Measurements from ENCODE around the gene SLC5A1. TPM values are rescaled to one million over a fixed set of nuclear protein-coding genes. Genes with fewer than 3 reads are reported as not detected.
"Not testable (repeated sequence)": the region's sequence is repeated elsewhere in the genome, so short reads cannot be mapped to it uniquely, and the experiment has no call there.

The SLC5A1 gene
- total and polyA plus RNA-seq, 4 donors: 0.06 to 0.32 (median 0.24) TPM

DNA sequence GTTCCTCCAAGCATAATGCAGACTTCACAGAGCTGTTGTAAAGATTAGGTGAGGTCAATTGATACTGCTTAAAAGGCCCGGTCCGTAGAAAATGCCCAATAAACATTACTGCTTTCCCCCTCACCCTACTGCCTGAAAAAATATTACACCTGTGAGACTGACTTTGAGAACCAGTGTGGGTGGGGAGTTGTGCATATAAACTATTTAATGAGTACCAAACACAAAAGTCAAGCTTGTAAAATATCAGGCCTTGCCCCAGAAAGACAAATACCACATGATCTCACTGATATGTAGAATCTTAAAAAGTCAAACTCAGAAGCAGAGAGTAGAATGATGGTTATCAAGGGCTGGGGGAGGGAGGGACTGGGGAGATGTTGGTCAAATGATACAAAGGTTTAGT lies 69.3 kb downstream of the SLC5A1 start:
- Histone ChIP-seq H3K36me3 (ENCODE audit: control insufficient read depth, insufficient read depth, low read length) (no peaks in the 10 kb centered on the region), H3K4me3 (ENCODE audit: low read depth, low read length) (no peak overlapping the region), H3K9me3 (ENCODE audit: control insufficient read depth, insufficient read depth, low read length) (no peaks in the 10 kb centered on the region), H3K27ac (ENCODE audit: low read depth, low read length) (no peak overlapping the region), H3K27me3 (ENCODE audit: control insufficient read depth, insufficient read depth, low read length) (peaks cover 2% of the 10 kb centered on the region), H3K4me1 (ENCODE audit: control insufficient read depth, insufficient read depth, low read length) (no peaks in the 10 kb centered on the region)
- WGBS (ENCODE audit: insufficient coverage): no CpG with 5 or more reads among the region's 2 CpGs
- DNase-seq (ENCODE audit: low read depth in 4 of 6, low spot score in 6 of 6): no peak

DNA sequence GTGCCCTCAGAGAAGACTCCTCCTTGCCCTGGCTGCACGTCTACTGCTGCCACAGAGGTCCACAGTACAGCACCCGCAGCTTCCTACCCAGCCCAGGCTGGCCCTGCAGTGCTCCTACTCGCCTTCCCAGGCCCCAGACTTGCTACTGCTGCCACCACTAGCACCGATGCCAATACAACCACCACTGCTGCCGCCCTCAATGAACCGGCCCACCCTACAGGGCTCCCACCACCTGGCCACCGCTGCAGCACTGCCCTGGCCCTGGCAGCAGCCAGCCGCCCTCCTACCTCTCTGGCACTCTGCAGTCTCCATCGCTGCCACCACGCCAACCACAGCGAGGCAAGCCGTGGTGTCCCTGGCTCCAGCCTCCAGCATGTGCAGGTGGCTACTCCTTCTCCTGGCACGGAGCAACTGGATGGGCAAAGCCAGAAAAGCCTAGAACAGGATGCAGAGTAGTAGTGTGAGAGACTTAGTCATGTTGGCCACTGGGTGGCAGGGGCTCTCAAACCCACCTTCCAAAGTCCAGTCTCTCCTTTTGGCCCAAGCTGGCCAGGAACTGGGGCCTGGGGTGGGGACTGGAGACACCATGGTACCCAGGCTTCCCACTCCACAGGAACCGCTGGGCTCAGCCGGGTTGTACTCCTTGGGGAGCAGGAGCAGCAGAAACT lies 76.6 kb downstream of the SLC5A1 start:
- no peaks in the 10 kb centered on the region for H3K27me3 ChIP-seq (ENCODE audit: control insufficient read depth, insufficient read depth, low read length)
- no peaks in the 10 kb centered on the region for H3K9me3 ChIP-seq (ENCODE audit: control insufficient read depth, insufficient read depth, low read length)
- H3K4me1 ChIP-seq (ENCODE audit: control insufficient read depth, insufficient read depth, low read length): no peaks in the 10 kb centered on the region
- H3K4me3 ChIP-seq (ENCODE audit: low read depth, low read length): no peak overlapping the region
- 85% methylated on average over 15 of the region's 15 CpGs for WGBS (ENCODE audit: insufficient coverage)
- no peak overlapping the region for H3K27ac ChIP-seq (ENCODE audit: low read depth, low read length)
- no peaks in the 10 kb centered on the region for H3K36me3 ChIP-seq (ENCODE audit: control insufficient read depth, insufficient read depth, low read length)
- DNase-seq (ENCODE audit: low read depth in 4 of 6, low spot score in 6 of 6): no peak

DNA sequence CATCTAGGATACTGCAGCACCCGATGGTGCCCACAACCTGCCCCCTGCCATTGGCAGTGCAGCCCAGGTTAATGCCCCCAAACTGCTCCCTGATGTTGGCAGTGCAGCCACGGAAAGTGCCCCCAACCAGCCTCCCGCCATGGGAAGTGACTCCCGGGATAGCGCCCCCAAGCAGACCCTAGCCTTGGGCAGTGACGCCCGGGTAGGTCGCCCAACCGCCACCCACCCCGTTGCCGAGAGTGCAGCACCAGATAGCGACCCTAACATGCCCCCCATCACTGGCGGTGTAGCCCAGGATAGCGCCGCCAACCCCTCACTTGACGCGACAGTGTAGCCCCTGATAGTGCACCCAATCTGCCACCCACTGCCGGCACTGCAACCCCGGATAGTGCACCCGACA lies 77.5 kb downstream of the SLC5A1 start:
- H3K9me3 ChIP-seq (ENCODE audit: control insufficient read depth, insufficient read depth, low read length): no peaks in the 10 kb centered on the region
- H3K4me1 ChIP-seq (ENCODE audit: control insufficient read depth, insufficient read depth, low read length): no peaks in the 10 kb centered on the region
- WGBS (ENCODE audit: insufficient coverage): 94% methylated on average over 20 of the region's 20 CpGs
- no peak for DNase-seq (ENCODE audit: low read depth in 4 of 6, low spot score in 6 of 6)
- no peaks in the 10 kb centered on the region for H3K27me3 ChIP-seq (ENCODE audit: control insufficient read depth, insufficient read depth, low read length)
- H3K4me3 ChIP-seq (ENCODE audit: low read depth, low read length): no peak overlapping the region
- no peaks in the 10 kb centered on the region for H3K36me3 ChIP-seq (ENCODE audit: control insufficient read depth, insufficient read depth, low read length)
- no peak overlapping the region for H3K27ac ChIP-seq (ENCODE audit: low read depth, low read length)

DNA sequence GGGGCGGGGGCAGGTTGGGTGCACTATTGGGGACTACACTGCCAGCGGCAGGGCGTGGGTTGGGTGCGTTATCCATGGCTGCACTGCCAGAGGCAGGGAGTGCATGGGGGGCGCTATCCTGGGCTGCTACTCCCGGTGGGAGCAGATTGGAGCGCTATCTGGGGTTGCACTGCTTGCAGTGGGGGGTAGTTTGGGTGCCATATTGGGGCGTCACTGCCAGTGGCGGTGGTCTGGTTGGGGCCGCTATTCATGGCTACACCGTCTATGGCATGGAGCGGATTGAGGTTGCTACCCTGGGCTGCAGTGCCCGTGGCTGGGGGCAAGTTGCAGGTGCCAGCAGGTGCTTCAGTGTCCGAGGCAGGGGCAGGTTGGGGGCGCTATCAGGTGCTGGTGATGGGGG lies 79.8 kb downstream of the SLC5A1 start:
- Histone ChIP-seq H3K27me3 (ENCODE audit: control insufficient read depth, insufficient read depth, low read length) (no peaks in the 10 kb centered on the region), H3K4me1 (ENCODE audit: control insufficient read depth, insufficient read depth, low read length) (no peaks in the 10 kb centered on the region), H3K9me3 (ENCODE audit: control insufficient read depth, insufficient read depth, low read length) (no peaks in the 10 kb centered on the region), H3K27ac (ENCODE audit: low read depth, low read length) (no peak overlapping the region), H3K36me3 (ENCODE audit: control insufficient read depth, insufficient read depth, low read length) (no peaks in the 10 kb centered on the region), H3K4me3 (ENCODE audit: low read depth, low read length) (no peak overlapping the region)
- no peak for DNase-seq (ENCODE audit: low read depth in 4 of 6, low spot score in 6 of 6)
- 94% methylated on average over 12 of the region's 15 CpGs for WGBS (ENCODE audit: insufficient coverage)

DNA sequence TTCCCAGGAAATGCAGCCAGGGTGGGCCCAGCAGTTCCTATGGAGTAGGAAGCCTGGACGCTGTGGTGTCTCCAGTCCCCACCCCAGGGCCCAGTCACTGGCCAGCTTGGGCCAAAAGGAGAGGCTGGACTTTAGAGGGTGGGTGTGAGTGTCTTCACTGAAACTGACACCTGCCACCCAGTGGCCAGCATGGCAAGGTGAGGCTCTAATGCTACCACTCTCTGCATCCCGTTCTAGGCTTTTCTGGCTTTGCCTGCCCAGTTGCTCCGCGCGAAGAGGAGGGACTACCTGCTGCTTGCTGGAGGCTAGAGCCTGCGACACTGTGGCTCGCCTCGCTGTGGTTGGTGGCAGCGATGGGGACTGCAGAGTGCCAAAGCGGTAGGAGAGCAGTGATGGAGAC lies 80.6 kb downstream of the SLC5A1 start:
- WGBS (ENCODE audit: insufficient coverage): 58% methylated on average over 10 of the region's 10 CpGs
- no peak overlapping the region for H3K27ac ChIP-seq (ENCODE audit: low read depth, low read length)
- no peaks in the 10 kb centered on the region for H3K36me3 ChIP-seq (ENCODE audit: control insufficient read depth, insufficient read depth, low read length)
- no peaks in the 10 kb centered on the region for H3K4me1 ChIP-seq (ENCODE audit: control insufficient read depth, insufficient read depth, low read length)
- H3K27me3 ChIP-seq (ENCODE audit: control insufficient read depth, insufficient read depth, low read length): no peaks in the 10 kb centered on the region
- H3K9me3 ChIP-seq (ENCODE audit: control insufficient read depth, insufficient read depth, low read length): no peaks in the 10 kb centered on the region
- H3K4me3 ChIP-seq (ENCODE audit: low read depth, low read length): no peak overlapping the region
- no peak for DNase-seq (ENCODE audit: low read depth in 4 of 6, low spot score in 6 of 6)

DNA sequence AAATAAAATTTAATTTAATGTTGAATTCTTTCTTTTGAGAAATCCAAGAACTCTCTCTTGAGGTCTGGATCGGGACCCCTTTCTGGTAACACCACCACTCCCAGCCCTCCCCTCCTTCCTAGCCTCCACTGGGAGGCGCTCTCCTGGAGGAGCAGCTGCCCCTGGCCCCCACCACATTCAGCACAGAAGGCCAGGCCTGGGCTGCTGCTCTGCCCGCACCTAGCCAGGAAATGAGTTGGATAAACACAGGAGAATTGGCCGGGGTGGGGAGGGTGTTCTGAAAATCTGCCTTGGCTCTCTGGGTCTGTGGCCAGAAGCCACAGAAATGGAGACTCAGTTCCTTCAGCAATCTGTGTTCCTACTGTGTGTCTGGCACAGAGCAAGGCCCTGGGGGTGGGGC lies 84.8 kb downstream of the SLC5A1 start:
- no peaks in the 10 kb centered on the region for H3K9me3 ChIP-seq (ENCODE audit: control insufficient read depth, insufficient read depth, low read length)
- H3K27me3 ChIP-seq (ENCODE audit: control insufficient read depth, insufficient read depth, low read length): no peaks in the 10 kb centered on the region
- no peak for DNase-seq (ENCODE audit: low read depth in 4 of 6, low spot score in 6 of 6)
- WGBS (ENCODE audit: insufficient coverage): 80% methylated on average over 2 of the region's 4 CpGs
- H3K36me3 ChIP-seq (ENCODE audit: control insufficient read depth, insufficient read depth, low read length): no peaks in the 10 kb centered on the region
- no peaks in the 10 kb centered on the region for H3K4me1 ChIP-seq (ENCODE audit: control insufficient read depth, insufficient read depth, low read length)
- H3K27ac ChIP-seq (ENCODE audit: low read depth, low read length): no peak overlapping the region
- no peak overlapping the region for H3K4me3 ChIP-seq (ENCODE audit: low read depth, low read length)

DNA sequence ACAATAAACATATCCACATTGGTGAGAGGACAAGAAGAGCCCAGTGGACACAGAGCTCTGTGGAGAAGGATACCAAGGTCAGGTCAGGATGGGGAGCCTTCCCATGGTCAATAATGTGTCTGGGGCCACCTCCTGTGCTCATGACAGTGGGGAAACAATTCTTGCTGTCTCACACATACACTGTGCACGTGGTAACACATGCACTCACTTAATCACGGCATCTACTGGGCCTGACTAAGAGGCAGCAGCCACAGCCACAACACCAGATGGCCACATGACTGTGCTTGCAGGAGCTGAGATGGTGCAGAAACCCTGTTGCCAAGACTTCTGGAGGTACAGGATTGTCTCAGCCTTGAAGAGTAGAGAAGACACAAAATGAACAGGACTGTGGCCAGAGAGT lies 87.4 kb downstream of the SLC5A1 start:
- no peaks in the 10 kb centered on the region for H3K9me3 ChIP-seq (ENCODE audit: control insufficient read depth, insufficient read depth, low read length)
- H3K27ac ChIP-seq (ENCODE audit: low read depth, low read length): no peak overlapping the region
- no peak overlapping the region for H3K4me3 ChIP-seq (ENCODE audit: low read depth, low read length)
- H3K36me3 ChIP-seq (ENCODE audit: control insufficient read depth, insufficient read depth, low read length): no peaks in the 10 kb centered on the region
- no peaks in the 10 kb centered on the region for H3K4me1 ChIP-seq (ENCODE audit: control insufficient read depth, insufficient read depth, low read length)
- no peaks in the 10 kb centered on the region for H3K27me3 ChIP-seq (ENCODE audit: control insufficient read depth, insufficient read depth, low read length)
- no CpG with 5 or more reads among the region's 2 CpGs for WGBS (ENCODE audit: insufficient coverage)
- DNase-seq (ENCODE audit: low read depth in 4 of 6, low spot score in 6 of 6): no peak

DNA sequence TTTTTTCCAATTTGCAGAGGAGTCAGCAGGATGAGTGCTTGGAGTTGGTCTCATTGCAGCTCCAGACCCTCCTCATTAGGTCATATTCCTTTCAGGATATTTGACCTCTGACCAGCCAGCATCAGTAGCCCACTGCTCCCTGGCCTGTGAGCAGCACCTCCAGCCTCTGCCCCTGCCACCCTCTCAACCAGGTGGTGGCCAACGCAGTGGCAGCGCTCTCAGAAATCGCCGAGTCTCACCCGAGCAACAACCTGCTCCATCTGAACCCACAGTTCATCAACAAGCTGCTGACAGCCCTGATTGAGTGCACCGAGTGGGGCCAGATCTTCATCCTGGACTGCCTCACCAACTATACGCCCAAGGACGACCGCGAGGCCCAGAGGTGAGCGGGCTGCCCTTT lies 89.1 kb downstream of the SLC5A1 start:
- H3K36me3 ChIP-seq (ENCODE audit: control insufficient read depth, insufficient read depth, low read length): no peaks in the 10 kb centered on the region
- no peak overlapping the region for H3K27ac ChIP-seq (ENCODE audit: low read depth, low read length)
- H3K27me3 ChIP-seq (ENCODE audit: control insufficient read depth, insufficient read depth, low read length): no peaks in the 10 kb centered on the region
- 95% methylated on average over 11 of the region's 11 CpGs for WGBS (ENCODE audit: insufficient coverage)
- H3K4me3 ChIP-seq (ENCODE audit: low read depth, low read length): no peak overlapping the region
- DNase-seq (ENCODE audit: low read depth in 4 of 6, low spot score in 6 of 6): no peak
- H3K9me3 ChIP-seq (ENCODE audit: control insufficient read depth, insufficient read depth, low read length): no peaks in the 10 kb centered on the region
- no peaks in the 10 kb centered on the region for H3K4me1 ChIP-seq (ENCODE audit: control insufficient read depth, insufficient read depth, low read length)

DNA sequence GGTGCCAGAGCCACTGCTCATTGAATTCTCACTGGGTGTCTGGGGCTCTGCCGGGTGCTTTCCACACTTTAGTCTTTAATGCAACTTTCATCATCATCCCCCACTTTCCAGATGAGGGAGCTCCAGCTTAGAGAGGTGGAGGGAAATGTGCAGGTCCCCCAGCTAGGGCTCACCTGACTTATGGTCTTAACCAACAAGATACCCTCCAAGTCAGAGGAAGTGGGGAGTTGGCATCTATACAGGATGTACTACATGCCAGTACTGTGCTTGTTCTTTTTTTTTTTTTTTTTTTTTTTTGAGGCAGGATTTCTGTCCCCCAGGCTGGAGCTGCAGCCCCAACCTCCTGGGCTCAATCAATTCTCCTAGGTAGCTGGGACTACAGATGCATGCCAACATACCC lies 89.7 kb downstream of the SLC5A1 start:
- Histone ChIP-seq H3K9me3 (ENCODE audit: control insufficient read depth, insufficient read depth, low read length) (no peaks in the 10 kb centered on the region), H3K27ac (ENCODE audit: low read depth, low read length) (no peak overlapping the region), H3K4me3 (ENCODE audit: low read depth, low read length) (no peak overlapping the region), H3K27me3 (ENCODE audit: control insufficient read depth, insufficient read depth, low read length) (no peaks in the 10 kb centered on the region), H3K4me1 (ENCODE audit: control insufficient read depth, insufficient read depth, low read length) (no peaks in the 10 kb centered on the region), H3K36me3 (ENCODE audit: control insufficient read depth, insufficient read depth, low read length) (no peaks in the 10 kb centered on the region)
- no peak for DNase-seq (ENCODE audit: low read depth in 4 of 6, low spot score in 6 of 6)
- WGBS (ENCODE audit: insufficient coverage): no CpG with 5 or more reads among the region's 1 CpG

DNA sequence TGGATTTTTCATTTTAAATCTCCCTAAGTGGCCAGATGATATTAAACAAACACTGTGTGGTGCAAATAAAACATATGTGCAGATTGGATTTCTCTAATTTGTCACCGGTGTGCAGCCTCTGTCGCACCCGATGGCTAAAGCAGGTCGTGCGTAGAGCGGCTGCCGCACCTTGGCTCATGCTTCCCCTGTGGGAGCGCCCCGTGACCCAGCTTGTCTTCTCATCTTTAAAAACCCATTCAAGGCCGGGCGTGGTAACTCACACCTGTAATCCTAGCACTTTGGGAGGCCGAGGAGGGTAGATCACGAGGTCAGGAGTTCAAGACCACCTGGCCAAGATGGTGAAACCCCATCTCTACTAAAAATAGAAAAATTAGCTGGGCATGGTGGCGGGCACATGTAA lies 91.7 kb downstream of the SLC5A1 start:
- not testable (repeated sequence) for DNase-seq (ENCODE audit: low read depth in 4 of 6, low spot score in 6 of 6); H3K27me3 ChIP-seq (ENCODE audit: control insufficient read depth, insufficient read depth, low read length); H3K4me3 ChIP-seq (ENCODE audit: low read depth, low read length); H3K9me3 ChIP-seq (ENCODE audit: control insufficient read depth, insufficient read depth, low read length); H3K4me1 ChIP-seq (ENCODE audit: control insufficient read depth, insufficient read depth, low read length); H3K27ac ChIP-seq (ENCODE audit: low read depth, low read length); H3K36me3 ChIP-seq (ENCODE audit: control insufficient read depth, insufficient read depth, low read length)
- WGBS (ENCODE audit: insufficient coverage): 92% methylated on average over 8 of the region's 14 CpGs

Data from spinal cord (tissue), 10 donors.